NT2/D1 (cell line): ENCODE measurements around the gene EZH2.

Experiments used
- DNase-seq: peaks from one replicate; pipeline ENCODE4 v3.0.0-alpha.2; 2011; ENCODE audit warnings: low read depth, low spot score
- H3K27me3 ChIP-seq: 2 replicates; pipeline ENCODE4 v1.6.0; 2011; ENCODE audit warnings: mild to moderate bottlenecking; ENCODE audit not compliant: insufficient read length, insufficient read depth
- H3K36me3 ChIP-seq: 2 replicates; pipeline ENCODE4 v1.6.1; 2011; ENCODE audit warnings: mild to moderate bottlenecking, low read length, mixed read lengths; ENCODE audit not compliant: insufficient read depth, insufficient read length
- H3K4me1 ChIP-seq: 2 replicates; pipeline ENCODE4 v1.5.1; 2011; ENCODE audit not compliant: insufficient read depth, insufficient read length
- H3K4me3 ChIP-seq: 2 replicates; pipeline ENCODE4 v1.5.1; 2011; ENCODE audit warnings: low read depth; ENCODE audit not compliant: insufficient read length
- H3K9ac ChIP-seq: 2 replicates; pipeline ENCODE4 v1.6.0; 2011; ENCODE audit warnings: low read depth; ENCODE audit not compliant: insufficient read length
- H3K9me3 ChIP-seq: 2 replicates; pipeline ENCODE4 v1.5.1; 2011; ENCODE audit warnings: mild to moderate bottlenecking, low read length; ENCODE audit not compliant: insufficient read depth
- SUZ12 ChIP-seq: IDR thresholded peaks from 2 replicates; pipeline ENCODE4 v1.6.1; 2011; ENCODE audit not compliant: insufficient read length, insufficient read depth; ENCODE audit errors: extremely low read depth
- YY1 ChIP-seq: IDR thresholded peaks from 2 replicates; pipeline ENCODE4 v1.6.1; 2011; ENCODE audit not compliant: insufficient read length, insufficient read depth
- ZNF274 ChIP-seq: IDR thresholded peaks from 2 replicates; pipeline ENCODE4 v1.6.1; 2011; ENCODE audit warnings: mild to moderate bottlenecking, low read depth, low read length

EZH2 gene

GRCh38 chr7:148867596-148868377 lies 16.3 kb downstream of the EZH2 start:
- H3K36me3 ChIP-seq: peaks cover 2% of the 10 kb centered on the region
- no peak overlapping the region for H3K4me3 ChIP-seq
- no peak for DNase-seq
- no peak overlapping the region for H3K9ac ChIP-seq
- TF ChIP-seq SUZ12: no peak
- TF ChIP-seq YY1: no peak
- no peak for TF ChIP-seq ZNF274
- no peaks in the 10 kb centered on the region for H3K9me3 ChIP-seq
- H3K4me1 ChIP-seq: no peaks in the 10 kb centered on the region
- no peaks in the 10 kb centered on the region for H3K27me3 ChIP-seq

GRCh38 chr7:148866362-148866761 lies 17.7 kb downstream of the EZH2 start:
- H3K27me3 ChIP-seq: no peaks in the 10 kb centered on the region
- no peak for DNase-seq
- TF ChIP-seq ZNF274: no peak
- no peak for TF ChIP-seq YY1
- TF ChIP-seq SUZ12: no peak
- peaks cover 2% of the 10 kb centered on the region for H3K36me3 ChIP-seq
- no peak overlapping the region for H3K4me3 ChIP-seq
- H3K9ac ChIP-seq: no peak overlapping the region
- H3K9me3 ChIP-seq: no peaks in the 10 kb centered on the region
- no peaks in the 10 kb centered on the region for H3K4me1 ChIP-seq

GRCh38 chr7:148865283-148865682 lies 18.8 kb downstream of the EZH2 start:
- Histone ChIP-seq H3K4me3 (no peak overlapping the region), H3K4me1 (no peaks in the 10 kb centered on the region), H3K27me3 (no peaks in the 10 kb centered on the region), H3K36me3 (peaks cover under 1% of the 10 kb centered on the region), H3K9me3 (no peaks in the 10 kb centered on the region), H3K9ac (no peak overlapping the region)
- no peak for TF ChIP-seq ZNF274
- TF ChIP-seq YY1: no peak
- no peak for TF ChIP-seq SUZ12
- DNase-seq: no peak

- Histone ChIP-seq H3K9ac (no peak overlapping the region), H3K9me3 (no peaks in the 10 kb centered on the region), H3K4me3 (no peak overlapping the region), H3K36me3 (no peaks in the 10 kb centered on the region), H3K27me3 (no peaks in the 10 kb centered on the region), H3K4me1 (no peaks in the 10 kb centered on the region)
- DNase-seq: no peak
- TF ChIP-seq SUZ12 (no peak), ZNF274 (no peak), YY1 (no peak)
These were observed 20.8 kb downstream of the EZH2 start for GRCh38 chr7:148863324-148863723.

GRCh38 chr7:148862481-148862880 lies 21.6 kb downstream of the EZH2 start:
- TF ChIP-seq YY1 (no peak), SUZ12 (no peak), ZNF274 (no peak)
- no peaks in the 10 kb centered on the region for H3K9me3 ChIP-seq
- H3K9ac ChIP-seq: no peak overlapping the region
- no peaks in the 10 kb centered on the region for H3K36me3 ChIP-seq
- H3K4me3 ChIP-seq: no peak overlapping the region
- no peaks in the 10 kb centered on the region for H3K27me3 ChIP-seq
- H3K4me1 ChIP-seq: no peaks in the 10 kb centered on the region
- no peak for DNase-seq

GRCh38 chr7:148858489-148858888 lies 25.6 kb downstream of the EZH2 start:
- Histone ChIP-seq H3K4me3 (no peak overlapping the region), H3K4me1 (no peaks in the 10 kb centered on the region), H3K9me3 (no peaks in the 10 kb centered on the region), H3K27me3 (no peaks in the 10 kb centered on the region), H3K9ac (no peak overlapping the region), H3K36me3 (no peaks in the 10 kb centered on the region)
- no peak for DNase-seq
- TF ChIP-seq SUZ12 (no peak), YY1 (no peak), ZNF274 (no peak)

- no peaks in the 10 kb centered on the region for H3K27me3 ChIP-seq
- H3K4me3 ChIP-seq: no peak overlapping the region
- H3K4me1 ChIP-seq: no peaks in the 10 kb centered on the region
- no peaks in the 10 kb centered on the region for H3K9me3 ChIP-seq
- TF ChIP-seq ZNF274: no peak
- TF ChIP-seq YY1: no peak
- TF ChIP-seq SUZ12: no peak
- H3K36me3 ChIP-seq: no peaks in the 10 kb centered on the region
- no peak for DNase-seq
- H3K9ac ChIP-seq: no peak overlapping the region
These were observed 27.2 kb downstream of the EZH2 start for GRCh38 chr7:148856891-148857290.
